ENCODE results near the gene EEF1AKMT3.
"Not testable (repeated sequence)": the region's sequence is repeated elsewhere in the genome, so short reads cannot be mapped to it uniquely, and the experiment has no call there.

Gene EEF1AKMT3

DNA sequence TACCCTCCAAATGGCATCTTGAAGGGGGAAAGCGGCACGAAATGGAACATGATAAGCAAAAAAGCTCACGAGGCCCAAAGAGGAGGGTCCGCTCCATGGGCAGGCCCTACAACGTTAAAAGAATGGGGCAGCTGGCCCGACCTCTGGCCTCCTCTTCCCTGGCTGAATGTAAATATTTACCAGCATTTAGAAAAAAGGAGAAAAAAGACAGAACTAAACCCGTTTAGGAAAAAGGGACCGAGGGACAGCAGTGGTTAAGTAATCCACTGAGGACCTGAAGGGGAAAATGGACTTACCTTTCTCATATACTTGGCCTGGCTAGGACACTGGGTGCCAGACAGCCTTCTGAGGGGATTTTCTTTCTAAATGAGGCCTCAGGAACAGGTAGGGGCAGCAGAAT, 47.7 kb downstream of the EEF1AKMT3 start:
- not testable (repeated sequence) for DNase-seq

GRCh38 chr12:57821015-57821414, 48.6 kb downstream of the EEF1AKMT3 start:
- DNase-seq = not testable (repeated sequence)

- no peak for DNase-seq
Observed at GRCh38 chr12:57821474-57822214, 49.2 kb downstream of the EEF1AKMT3 start.

GRCh38 chr12:57822392-57823130, 50.1 kb downstream of the EEF1AKMT3 start:
- DNase-seq = no peak

- no peak for DNase-seq
Observed at GRCh38 chr12:57823131-57823907, 50.9 kb downstream of the EEF1AKMT3 start.

- no peak for DNase-seq
Observed at GRCh38 chr12:57823908-57824640, 51.7 kb downstream of the EEF1AKMT3 start.

- DNase-seq = no peak
Observed at GRCh38 chr12:57825451-57825850, 53.0 kb downstream of the EEF1AKMT3 start.

DNA sequence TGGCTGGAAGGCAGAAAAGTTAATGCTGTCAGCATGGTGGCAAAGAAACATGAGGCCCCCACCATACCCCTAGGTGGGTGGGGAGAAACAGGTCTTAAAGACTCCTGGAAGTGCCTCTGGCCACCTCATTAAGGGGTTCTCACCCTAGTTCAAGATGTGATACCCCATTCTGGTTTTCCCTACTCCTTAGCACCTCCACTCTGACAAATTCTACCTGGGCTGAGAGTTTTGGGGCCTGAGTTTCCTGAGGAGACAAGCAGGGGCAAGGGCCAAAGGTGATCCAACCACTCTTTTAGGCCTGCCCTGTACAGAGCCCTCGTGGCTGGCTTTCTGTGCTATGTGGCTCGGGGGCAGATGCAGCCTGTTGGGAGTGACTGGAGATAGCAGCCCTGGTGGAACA, 54.0 kb downstream of the EEF1AKMT3 start:
- no peak for DNase-seq

- no peak for DNase-seq
Observed at GRCh38 chr12:57826966-57827365, 54.6 kb downstream of the EEF1AKMT3 start.

DNA sequence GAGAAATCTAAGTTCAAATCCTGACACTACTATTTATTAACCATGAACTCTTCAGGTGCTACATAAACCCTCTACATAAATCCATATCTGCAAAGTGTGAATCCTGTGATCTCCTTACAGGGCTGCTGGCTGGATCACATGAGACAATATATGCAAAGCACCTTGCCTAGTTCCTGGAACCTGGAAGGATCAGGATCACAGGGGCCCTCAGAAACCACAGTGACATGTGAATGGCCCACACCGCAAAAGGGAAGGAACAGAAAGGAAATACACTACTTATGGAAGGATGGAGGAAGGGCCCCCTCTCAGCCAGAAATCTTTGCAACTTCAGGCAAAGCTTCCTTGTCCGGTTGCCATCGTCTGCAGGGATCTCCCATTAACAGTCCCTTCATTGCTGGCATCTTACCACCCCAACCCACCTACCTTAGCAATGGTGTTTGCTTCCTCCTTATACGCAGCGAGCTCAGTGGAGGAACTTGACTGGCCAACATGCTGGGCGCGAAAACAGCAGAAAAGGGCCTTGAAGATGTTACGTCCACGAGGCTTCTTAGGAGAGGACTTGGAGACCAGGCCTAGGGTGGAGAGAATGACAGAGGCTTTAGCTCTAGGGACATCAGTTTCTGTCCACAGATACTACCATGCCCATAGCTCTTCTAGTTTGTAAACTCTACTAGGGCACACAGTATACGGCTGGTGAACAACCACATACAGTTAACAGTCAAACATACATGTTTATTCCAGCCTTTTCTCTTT, 56.8 kb downstream of the EEF1AKMT3 start:
- no peak for DNase-seq

DNA sequence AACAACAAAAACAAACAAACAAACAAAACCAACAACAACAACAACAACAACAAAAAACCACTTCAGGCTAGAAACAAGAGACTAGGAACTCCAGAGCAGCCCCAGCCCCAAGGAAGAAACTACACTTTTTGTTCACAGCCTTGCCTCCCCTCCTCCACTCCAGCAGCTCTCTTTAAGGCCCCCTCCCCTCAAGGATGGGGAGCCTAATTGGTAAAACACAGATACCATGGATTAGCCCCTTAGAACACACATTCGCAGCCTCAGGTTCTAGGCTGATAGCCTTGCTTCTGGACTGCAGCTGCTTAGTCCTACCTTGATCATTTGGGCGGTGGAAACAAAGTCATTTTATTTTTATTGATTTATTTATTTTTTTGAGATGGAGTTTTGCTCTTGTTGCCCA, 58.0 kb downstream of the EEF1AKMT3 start:
- DNase-seq = no peak
